ENCODE data around the gene MRTFA. TPM values are rescaled to one million over a fixed set of nuclear protein-coding genes. Genes with fewer than 3 reads are reported as not detected.
"Not testable (repeated sequence)": the region's sequence is repeated elsewhere in the genome, so short reads cannot be mapped to it uniquely, and the experiment has no call there.

MRTFA gene
- total RNA-seq, 1 donor from 2014 or later, result 52.8 TPM

- no peak for TF ChIP-seq CTCF (conservative IDR thresholded peaks at IDR 0.05)
- no peaks in the 10 kb centered on the region for H3K9me3 Mint-ChIP-seq
- H3K4me1 Mint-ChIP-seq, result peaks cover 23% of the 10 kb centered on the region
- H3K36me3 Mint-ChIP-seq (ENCODE audit: low read depth), result peaks cover 11% of the 10 kb centered on the region
- H3K4me3 Mint-ChIP-seq, result peak overlapping the region; percentile 74
- peaks cover 2% of the 10 kb centered on the region for H3K27me3 Mint-ChIP-seq (ENCODE audit: low read depth)
- H3K27ac Mint-ChIP-seq (ENCODE audit: unreplicated experiment), result no peak overlapping the region
- DNase-seq (ENCODE audit: low read depth, low spot score), result no peak
Observed at GRCh38 chr22:40535189-40535512, 101.4 kb downstream of the MRTFA start.

- Mint-ChIP-seq H3K4me1 (peaks cover 23% of the 10 kb centered on the region), H3K27me3 (ENCODE audit: low read depth) (peaks cover 2% of the 10 kb centered on the region), H3K36me3 (ENCODE audit: low read depth) (peaks cover 10% of the 10 kb centered on the region), H3K4me3 (peak overlapping the region; percentile 74), H3K9me3 (no peaks in the 10 kb centered on the region), H3K27ac (ENCODE audit: unreplicated experiment) (peak overlapping the region; percentile 80)
- TF ChIP-seq CTCF (conservative IDR thresholded peaks at IDR 0.05), result no peak
- DNase-seq (ENCODE audit: low read depth, low spot score), result no peak
Observed at GRCh38 chr22:40534379-40535188, 101.9 kb downstream of the MRTFA start.

- Mint-ChIP-seq H3K36me3 (ENCODE audit: low read depth) (peaks cover 10% of the 10 kb centered on the region), H3K27me3 (ENCODE audit: low read depth) (peaks cover 2% of the 10 kb centered on the region), H3K4me3 (no peak overlapping the region), H3K9me3 (no peaks in the 10 kb centered on the region), H3K4me1 (peaks cover 23% of the 10 kb centered on the region), H3K27ac (ENCODE audit: unreplicated experiment) (peak overlapping the region; percentile 80)
- no peak for TF ChIP-seq CTCF (conservative IDR thresholded peaks at IDR 0.05)
- no peak for DNase-seq (ENCODE audit: low read depth, low spot score)
Observed at GRCh38 chr22:40533712-40534378, 102.7 kb downstream of the MRTFA start.

GRCh38 chr22:40531951-40532900 lies 104.3 kb downstream of the MRTFA start:
- H3K36me3 Mint-ChIP-seq (ENCODE audit: low read depth), result peaks cover 6% of the 10 kb centered on the region
- peaks cover 23% of the 10 kb centered on the region for H3K4me1 Mint-ChIP-seq
- TF ChIP-seq CTCF (conservative IDR thresholded peaks at IDR 0.05), result no peak
- no peaks in the 10 kb centered on the region for H3K9me3 Mint-ChIP-seq
- H3K27me3 Mint-ChIP-seq (ENCODE audit: low read depth), result no peaks in the 10 kb centered on the region
- H3K4me3 Mint-ChIP-seq, result no peak overlapping the region
- no peak for DNase-seq (ENCODE audit: low read depth, low spot score)
- H3K27ac Mint-ChIP-seq (ENCODE audit: unreplicated experiment), result no peak overlapping the region

- not testable (repeated sequence) for H3K27ac Mint-ChIP-seq (ENCODE audit: unreplicated experiment)
Observed at GRCh38 chr22:40530391-40530790, 106.1 kb downstream of the MRTFA start.

More at GRCh38 chr22:40530391-40530790, 106.1 kb downstream of the MRTFA start:
- not testable (repeated sequence) for H3K36me3 Mint-ChIP-seq (ENCODE audit: low read depth); H3K9me3 Mint-ChIP-seq; H3K4me3 Mint-ChIP-seq; H3K27me3 Mint-ChIP-seq (ENCODE audit: low read depth); DNase-seq (ENCODE audit: low read depth, low spot score)
- peaks cover 23% of the 10 kb centered on the region for H3K4me1 Mint-ChIP-seq

Data from neural crest cell (in vitro differentiated cells).